ENCODE data around the gene CD63.
A peak's percentile ranks its signal among the peaks of the same experiment; 100 is the strongest.

The CD63 gene

DNA sequence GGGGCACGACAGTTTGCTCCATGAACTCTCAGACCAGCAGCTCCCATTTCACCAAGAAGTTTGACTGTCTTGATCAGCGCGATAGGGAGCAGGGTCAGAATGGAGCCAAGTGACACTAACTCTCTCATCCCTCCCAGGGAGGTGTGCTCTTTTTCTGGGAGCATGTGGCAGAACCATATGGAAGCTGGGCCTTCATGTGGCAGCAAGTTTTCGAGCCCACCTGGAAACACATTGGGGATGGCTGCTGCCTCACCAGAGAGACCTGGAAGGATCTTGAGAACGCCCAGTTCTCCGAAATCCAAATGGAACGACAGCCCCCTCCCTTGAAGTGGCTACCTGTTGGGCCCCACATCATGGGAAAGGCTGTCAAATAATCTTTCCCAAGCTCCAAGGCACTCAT, 45.1 kb downstream of the CD63 start:
- H3K27ac ChIP-seq: no peak overlapping the region
- TF ChIP-seq, protein P1, sequence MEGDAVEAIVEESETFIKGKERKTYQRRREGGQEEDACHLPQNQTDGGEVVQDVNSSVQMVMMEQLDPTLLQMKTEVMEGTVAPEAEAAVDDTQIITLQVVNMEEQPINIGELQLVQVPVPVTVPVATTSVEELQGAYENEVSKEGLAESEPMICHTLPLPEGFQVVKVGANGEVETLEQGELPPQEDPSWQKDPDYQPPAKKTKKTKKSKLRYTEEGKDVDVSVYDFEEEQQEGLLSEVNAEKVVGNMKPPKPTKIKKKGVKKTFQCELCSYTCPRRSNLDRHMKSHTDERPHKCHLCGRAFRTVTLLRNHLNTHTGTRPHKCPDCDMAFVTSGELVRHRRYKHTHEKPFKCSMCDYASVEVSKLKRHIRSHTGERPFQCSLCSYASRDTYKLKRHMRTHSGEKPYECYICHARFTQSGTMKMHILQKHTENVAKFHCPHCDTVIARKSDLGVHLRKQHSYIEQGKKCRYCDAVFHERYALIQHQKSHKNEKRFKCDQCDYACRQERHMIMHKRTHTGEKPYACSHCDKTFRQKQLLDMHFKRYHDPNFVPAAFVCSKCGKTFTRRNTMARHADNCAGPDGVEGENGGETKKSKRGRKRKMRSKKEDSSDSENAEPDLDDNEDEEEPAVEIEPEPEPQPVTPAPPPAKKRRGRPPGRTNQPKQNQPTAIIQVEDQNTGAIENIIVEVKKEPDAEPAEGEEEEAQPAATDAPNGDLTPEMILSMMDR (IDR thresholded peaks at IDR 0.05): no peak
- no peak for TF ChIP-seq ZFX (IDR thresholded peaks at IDR 0.05; ENCODE audit: borderline replicate concordance)

DNA sequence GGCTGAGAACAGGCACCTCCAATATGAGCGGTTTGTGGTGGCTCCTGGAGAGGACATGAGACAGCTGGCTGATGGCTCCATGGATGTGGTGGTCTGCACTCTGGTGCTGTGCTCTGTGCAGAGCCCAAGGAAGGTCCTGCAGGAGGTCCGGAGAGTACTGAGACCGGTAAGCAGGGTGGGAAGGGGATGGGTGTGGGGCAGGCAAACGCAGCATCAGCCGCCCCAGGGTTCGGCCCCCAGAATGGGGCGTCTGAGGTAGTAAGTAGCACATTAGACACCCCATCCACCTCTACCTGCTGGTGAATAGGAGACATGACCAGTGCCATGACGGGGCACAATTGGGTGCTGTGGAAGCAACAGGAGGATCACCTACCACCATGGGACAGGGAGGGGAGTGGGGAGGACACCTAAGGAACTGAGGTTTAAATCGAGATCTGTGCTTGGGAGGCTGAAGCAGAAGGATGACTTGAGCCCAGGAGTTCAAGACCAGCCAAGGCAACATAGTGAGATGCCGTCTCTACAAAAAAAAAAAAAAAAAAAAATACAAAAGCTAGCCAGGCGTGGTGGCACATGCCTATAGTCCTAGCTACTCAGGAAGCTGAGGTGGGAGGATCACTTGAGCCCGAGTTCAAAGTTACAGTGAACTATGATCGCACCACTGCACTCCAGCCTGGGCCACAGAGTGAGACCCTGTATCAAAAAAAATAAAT, 46.6 kb downstream of the CD63 start:
- TF ChIP-seq ZFX (IDR thresholded peaks at IDR 0.05; ENCODE audit: borderline replicate concordance): no peak
- TF ChIP-seq, protein P1 (IDR thresholded peaks at IDR 0.05): no peak
- peak overlapping the region; percentile 67 for H3K27ac ChIP-seq

DNA sequence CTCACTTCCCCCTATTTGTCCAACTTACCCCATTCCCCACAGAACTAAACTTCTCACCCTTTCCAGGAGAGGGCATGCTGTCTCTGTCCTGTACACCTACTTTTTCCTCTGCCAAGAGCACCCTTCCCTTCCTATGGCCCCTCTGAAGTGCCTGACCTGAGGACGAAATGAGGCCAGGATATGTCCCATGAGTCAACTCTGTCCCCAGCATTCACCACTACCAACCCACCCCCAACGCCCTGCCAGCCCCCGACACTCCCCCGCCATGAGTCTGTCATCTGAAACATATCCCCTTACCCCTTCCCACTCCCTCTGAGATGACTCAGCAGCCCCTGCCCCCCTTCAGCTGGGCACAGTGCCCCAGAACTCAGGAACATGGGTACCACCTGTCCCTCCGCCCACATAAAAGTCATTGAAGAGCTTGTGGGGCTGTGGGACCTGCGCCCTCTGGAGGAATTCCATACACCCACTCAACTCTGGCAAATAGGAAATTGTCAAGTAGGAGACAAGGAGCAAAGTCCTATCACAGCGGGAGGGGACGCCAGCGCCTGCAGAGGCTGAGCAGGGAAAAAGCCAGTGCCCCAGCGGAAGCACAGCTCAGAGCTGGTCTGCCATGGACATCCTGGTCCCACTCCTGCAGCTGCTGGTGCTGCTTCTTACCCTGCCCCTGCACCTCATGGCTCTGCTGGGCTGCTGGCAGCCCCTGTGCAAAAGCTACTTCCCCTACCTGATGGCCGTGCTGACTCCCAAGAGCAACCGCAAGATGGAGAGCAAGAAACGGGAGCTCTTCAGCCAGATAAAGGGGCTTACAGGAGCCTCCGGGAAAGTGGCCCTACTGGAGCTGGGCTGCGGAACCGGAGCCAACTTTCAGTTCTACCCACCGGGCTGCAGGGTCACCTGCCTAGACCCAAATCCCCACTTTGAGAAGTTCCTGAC, 47.4 kb downstream of the CD63 start:
- no peak for TF ChIP-seq ZFX (IDR thresholded peaks at IDR 0.05; ENCODE audit: borderline replicate concordance)
- TF ChIP-seq, protein P1 (IDR thresholded peaks at IDR 0.05): peak; percentile 96
- peak overlapping the region; percentile 67 for H3K27ac ChIP-seq

DNA sequence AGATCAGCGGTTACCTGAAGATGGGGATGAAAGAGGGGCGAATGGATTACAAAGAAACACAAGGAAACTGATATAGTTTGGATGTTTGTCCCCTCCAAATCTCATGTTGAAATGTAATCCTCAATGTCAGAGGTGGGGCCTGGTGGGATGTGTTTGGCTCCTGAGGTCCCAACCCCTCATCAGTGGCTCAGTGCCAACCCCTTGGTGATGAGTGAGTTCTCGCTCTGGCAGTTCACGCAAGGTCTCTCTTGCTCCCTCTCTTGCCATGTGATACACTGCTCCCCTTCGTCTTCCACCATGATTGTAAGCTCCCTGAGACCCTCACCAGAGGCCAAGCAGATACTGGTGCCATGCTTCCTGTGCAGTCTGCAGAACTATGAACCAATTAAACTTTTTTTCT, 49.1 kb downstream of the CD63 start:
- H3K27ac ChIP-seq: no peak overlapping the region

DNA sequence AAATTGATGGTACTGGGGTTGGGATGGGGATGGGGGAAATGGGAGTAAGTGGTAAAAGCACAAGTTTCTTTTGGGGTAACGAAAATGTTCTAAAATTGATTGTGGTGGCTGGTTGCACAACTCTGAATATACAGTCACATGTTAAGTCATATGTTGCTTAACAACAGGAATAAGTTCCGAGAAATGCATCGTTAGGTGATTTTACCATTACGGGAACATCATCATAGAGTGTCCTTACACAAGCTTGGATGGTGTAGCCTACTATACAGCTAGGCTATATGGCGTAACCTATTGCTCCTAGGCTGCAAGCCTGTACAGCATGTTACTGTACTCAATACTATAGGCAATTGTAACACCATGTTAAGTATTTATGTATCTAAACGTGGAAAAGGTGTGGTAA, 52.1 kb downstream of the CD63 start:
- no peak for TF ChIP-seq ZFX (IDR thresholded peaks at IDR 0.05; ENCODE audit: borderline replicate concordance)
- TF ChIP-seq, protein P1 (IDR thresholded peaks at IDR 0.05): no peak
- no peak overlapping the region for H3K27ac ChIP-seq

More for the DNA sequence above, 49.1 kb downstream of the CD63 start:
- no peak for TF ChIP-seq ZFX (IDR thresholded peaks at IDR 0.05; ENCODE audit: borderline replicate concordance)
- TF ChIP-seq, protein P1 (IDR thresholded peaks at IDR 0.05): no peak

DNA sequence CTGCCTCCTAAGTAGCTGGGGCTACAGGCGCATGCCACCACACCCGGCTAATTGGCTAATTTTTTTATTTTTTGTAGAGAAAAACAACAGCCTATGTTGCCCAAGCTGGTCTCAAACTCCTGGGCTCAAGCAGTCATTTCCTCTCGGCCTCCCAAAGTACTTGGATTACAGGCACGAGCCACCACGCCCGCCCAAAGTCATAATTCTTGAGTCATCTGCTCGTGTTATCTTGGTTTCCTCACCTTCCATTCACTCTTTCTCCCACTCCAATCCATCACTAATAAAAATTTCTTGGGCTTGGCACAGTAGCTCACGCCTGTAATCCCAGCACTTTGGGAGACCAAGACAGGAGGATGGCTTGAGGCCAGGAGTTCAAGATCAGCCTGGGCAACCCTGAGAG, 53.1 kb downstream of the CD63 start:
- TF ChIP-seq, protein P1 (IDR thresholded peaks at IDR 0.05): no peak
- no peak for TF ChIP-seq ZFX (IDR thresholded peaks at IDR 0.05; ENCODE audit: borderline replicate concordance)

More for the DNA sequence above, 53.1 kb downstream of the CD63 start:
- no peak overlapping the region for H3K27ac ChIP-seq

All from 22Rv1 (cell line).